HG02588 (cell line): ENCODE results near the gene ZMYND19.
"Not testable (repeated sequence)": the region's sequence is repeated elsewhere in the genome, so short reads cannot be mapped to it uniquely, and the experiment has no call there.

Experiments
- ATAC-seq: cut with Tn5 transposase; IDR thresholded peaks from one replicate; pipeline ENCODE4 v1.9.1; 2021; ENCODE audit warnings: mild to moderate bottlenecking, moderate library complexity; ENCODE audit not compliant: unreplicated experiment

The ZMYND19 gene

DNA sequence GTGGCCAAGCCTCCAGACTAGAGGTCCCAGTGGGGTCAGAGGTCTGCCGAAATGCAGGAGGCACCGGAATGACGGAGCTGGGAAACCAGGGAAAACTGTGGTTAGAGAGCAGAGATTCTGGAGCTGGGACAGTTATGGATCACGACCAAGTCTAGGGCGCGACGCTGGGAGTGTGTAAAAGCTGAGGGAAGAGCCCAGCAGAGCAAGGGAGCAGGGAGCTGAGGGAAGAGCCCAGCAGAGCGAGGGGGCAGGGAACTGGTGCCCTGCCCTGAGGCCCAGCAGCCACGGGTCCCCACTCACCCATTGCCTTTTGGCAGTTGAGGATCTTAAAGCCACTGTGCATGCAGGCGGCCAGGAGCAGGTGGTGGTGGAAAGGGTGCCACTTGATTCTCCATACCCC lies 26.2 kb downstream of the ZMYND19 start:
- ATAC-seq = no peak

DNA sequence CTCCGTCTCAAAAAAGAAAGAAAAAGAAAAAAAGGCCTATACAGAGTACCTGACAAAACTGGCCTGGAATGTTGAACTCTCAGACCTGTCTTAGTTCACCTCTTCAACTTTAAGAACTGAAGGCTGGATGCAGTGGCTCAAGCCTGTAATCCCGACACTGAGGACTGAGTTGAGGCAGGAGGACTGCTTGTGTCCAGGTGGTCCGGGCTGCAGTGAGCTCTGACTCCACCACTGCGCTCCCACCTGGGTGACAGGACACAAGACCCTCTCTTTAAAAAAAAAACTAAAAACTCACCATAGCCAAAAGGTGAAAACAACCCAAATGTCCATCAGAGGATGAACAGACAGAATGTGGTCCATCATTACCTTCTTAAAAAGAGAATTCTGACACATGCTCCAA lies 32.2 kb downstream of the ZMYND19 start:
- no peak for ATAC-seq

DNA sequence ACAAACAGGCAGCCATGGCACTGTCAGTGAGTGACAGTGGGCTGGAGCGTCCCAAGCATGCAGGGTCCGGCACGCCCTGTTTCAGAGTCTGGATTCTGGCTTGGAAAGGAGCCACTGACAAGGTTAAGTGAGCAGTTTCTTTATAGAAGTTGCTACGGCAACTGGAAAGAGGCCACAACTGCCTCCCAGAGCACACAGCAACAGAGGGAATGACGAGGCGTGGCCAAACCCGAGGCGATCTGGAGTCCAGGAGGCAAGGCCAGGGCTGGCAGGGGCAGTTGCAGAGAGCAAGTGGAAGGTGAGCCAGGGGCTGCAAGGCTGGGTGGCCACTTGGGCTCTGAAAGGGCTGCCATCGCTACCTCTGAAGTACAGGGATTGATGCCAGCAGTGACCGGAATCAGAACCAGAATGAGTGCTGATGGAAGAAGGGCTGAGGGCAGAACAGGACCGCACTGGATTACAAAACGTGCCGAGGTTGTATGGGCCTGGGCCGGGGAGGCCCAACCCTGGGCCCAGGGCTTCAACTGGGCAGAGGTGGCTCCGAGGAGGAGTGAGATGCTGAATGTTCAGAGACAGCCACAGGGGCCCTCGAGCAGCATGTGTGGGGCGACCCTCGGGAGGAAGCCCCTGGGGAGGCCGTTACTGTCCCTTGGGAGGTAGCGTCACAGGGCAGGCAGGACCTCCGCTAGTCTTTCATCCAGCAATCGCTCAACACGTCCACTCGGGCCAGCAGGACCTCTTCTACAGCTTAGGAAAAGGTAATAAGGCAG lies 34.1 kb downstream of the ZMYND19 start:
- ATAC-seq = no peak

DNA sequence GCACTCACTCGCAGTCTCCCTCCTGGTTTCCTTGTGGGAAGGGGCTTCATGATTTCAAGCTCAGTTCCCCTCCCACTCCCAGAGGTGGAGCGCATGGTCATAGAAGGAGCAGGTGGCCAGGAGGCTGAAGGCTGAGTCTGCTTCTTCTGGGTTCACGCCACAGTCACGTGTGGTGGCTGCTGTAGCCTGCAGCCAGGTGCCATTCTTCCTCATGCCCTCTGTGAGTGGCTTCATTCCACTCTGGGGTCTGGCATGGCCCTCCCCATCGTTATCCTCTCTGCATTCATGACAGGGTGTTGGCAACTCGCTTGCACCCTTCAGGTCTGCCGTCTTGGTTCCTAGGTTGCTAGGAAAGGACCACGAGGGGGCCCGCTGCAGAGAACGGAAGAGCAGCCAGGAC lies 35.1 kb downstream of the ZMYND19 start:
- no peak for ATAC-seq

DNA sequence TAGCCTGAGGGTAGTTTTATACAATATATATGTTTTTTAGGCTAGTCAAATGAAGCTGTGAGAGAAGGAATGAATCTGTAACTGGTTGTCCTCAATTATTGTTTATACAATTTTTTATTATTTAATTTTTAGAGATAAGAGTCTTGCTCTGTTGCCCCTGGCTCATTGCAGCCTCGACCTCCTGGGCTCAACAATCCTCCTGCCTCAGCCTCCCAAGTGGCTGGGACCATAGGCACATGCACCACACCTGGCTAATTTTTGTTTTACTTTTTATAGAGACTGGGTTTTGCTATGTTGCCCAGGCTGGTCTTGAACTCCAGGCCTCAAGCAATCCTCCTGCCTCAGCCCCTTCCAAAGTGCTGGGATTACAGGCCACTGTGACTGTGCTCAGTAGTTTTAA lies 36.0 kb downstream of the ZMYND19 start:
- no peak for ATAC-seq

DNA sequence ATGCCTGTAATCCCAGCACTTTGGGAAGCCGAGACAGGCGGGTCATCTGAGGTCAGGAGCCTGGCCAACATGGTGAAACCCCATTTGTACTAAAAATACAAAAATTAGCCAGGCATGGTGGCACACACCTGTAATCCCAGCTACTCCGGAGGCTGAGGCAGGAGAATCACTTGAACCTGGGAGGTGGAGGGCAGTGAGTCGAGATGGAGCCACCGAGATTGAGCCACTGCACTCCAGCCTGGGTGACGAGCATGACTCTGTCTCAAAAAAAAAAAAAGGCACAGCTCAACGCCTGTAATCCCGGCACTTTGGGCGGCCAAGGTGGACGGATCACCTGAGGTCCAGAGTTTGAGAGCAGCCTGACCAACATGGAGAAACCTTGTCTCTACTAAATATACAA lies 36.7 kb downstream of the ZMYND19 start:
- ATAC-seq = not testable (repeated sequence)

DNA sequence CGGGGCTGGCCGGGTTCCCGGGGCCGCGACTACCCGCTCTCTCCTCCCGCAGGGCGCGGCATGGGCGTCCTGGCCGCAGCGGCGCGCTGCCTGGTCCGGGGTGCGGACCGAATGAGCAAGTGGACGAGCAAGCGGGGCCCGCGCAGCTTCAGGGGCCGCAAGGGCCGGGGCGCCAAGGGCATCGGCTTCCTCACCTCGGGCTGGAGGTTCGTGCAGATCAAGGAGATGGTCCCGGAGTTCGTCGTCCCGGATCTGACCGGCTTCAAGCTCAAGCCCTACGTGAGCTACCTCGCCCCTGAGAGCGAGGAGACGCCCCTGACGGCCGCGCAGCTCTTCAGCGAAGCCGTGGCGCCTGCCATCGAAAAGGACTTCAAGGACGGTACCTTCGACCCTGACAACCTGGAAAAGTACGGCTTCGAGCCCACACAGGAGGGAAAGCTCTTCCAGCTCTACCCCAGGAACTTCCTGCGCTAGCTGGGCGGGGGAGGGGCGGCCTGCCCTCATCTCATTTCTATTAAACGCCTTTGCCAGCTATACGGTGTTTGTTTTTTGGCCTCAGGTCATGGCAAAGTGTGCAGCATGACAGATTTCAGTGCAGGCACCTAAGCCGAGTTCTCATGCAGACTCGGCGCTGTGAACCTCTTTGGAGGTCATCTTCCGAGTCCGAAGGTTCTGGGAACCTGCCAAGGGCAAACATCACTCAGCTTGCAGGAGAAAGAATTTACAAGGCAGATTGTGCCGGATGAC lies 38.1 kb downstream of the ZMYND19 start:
- no peak for ATAC-seq

DNA sequence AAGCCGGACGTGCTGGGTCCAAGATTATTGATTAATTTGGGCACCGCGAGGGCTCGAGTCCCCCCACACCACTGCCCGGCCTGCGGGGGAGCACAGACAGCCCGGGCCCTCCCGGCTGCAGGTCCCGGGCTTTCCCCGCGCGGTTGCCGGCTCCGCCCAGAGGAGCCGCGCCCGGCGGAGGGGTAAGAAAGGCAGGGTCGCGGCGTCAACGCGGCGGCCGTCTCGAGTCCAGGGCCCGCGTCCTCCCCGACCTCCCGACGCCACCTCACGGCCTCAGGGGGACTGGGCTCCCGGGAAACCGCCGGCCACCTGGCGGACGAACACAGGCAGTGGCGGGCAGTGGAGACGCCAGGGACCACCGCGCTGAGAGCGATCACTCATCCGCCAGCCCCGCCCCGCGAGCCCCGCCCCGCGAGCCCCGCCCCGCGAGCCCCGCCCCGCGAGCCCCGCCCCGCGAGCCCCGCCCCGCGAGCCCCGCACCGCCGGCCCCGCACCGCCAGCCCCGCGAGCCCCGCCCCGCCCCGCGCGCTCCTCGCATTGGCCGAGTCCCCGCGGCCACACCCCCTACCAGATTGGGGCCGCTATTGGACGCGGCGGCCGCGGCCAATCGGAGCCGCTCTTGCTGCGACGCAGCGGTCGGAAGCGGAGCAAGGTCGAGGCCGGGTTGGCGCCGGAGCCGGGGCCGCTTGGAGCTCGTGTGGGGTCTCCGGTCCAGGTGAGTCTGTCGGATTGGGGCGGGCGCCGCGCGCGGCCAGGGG lies 38.9 kb downstream of the ZMYND19 start, which contains the start of gene MRPL41:
Gene MRPL41, plus strand, starts transcription at position 616 of the 758 bp plus-strand sequence. CDS start 203 bp downstream, outside the sequence.
- ATAC-seq = peak; percentile 87

DNA sequence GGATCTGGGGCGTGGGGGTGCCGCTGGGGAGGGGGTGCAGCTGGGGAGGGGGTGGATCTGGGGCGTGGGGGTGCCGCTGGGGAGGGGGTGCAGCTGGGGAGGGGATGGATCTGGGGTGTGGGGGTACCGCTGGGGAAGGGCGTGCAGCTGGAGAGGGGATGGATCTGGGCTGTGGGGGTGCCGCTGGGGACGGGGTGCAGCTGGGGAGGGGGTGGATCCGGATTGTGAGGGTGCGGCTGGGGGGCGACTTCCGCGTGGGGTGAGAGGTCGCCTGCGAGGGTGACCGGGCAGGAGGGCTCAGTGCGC lies 39.4 kb downstream of the ZMYND19 start:
- ATAC-seq = not testable (repeated sequence)

DNA sequence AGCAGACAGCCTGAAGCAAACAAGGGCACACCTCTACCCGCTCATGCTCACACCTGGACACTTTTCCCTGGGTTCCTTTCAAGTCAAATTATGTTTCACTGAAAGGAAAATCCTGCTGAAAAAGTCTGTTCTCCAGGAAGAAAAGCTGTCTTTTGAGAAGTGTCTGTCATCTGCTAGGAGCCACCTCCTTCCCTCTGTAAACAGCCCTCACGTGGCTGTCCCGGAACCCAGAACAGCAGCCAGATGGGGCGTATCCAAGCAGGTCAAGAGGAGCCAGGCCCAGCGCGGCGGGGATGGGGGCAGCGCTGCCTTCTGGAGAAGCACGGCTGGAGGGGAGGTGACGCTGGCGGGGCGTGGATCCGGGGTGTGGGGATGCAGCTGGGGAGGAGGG lies 40.1 kb downstream of the ZMYND19 start, which contains the start of gene PNPLA7:
Gene PNPLA7, minus strand, starts transcription at position 172 of the 391 bp plus-strand sequence. CDS start 205 bp downstream, outside the sequence.
- no peak for ATAC-seq

DNA sequence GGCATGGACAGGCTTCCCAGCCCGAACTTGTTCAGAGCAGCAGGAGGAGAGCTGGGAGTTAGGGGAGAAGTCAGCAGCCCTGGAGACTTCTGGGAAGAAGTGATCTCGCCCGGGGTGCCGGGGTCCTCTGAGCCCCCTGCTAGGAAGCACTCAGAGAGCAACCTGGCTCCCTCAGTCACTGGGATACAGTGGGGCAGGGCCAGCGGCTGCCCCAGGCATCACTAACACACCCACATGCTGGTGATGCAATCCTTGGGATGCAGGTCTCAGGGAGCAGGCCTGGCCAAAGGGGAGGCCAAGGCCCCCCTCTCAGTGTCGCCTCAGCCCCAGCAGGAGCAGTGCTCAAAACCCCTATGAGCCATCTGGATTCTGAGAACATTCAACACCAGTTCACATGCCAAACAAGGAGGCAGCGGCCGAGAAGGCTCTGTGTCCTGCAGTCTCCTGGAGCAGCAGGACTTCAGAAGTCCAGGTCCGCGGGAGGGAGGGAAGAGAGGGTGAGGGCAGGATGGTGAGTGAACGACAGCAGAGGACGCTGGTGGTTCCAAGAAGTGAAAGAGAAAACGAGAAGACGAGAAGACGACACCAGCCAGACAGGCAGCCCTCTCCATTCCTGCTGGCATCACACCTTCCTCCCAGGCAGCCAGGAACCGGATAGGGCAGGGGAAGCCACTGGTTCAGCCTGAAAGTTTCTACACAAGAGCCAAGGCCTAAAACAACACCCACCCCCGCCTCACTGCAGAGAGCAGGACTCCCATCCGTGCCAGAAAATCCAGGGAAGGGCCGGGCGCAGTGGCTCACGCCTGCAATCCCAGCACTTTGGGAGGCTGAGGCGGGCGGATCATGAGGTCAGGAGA lies 42.4 kb downstream of the ZMYND19 start:
- ATAC-seq = no peak

DNA sequence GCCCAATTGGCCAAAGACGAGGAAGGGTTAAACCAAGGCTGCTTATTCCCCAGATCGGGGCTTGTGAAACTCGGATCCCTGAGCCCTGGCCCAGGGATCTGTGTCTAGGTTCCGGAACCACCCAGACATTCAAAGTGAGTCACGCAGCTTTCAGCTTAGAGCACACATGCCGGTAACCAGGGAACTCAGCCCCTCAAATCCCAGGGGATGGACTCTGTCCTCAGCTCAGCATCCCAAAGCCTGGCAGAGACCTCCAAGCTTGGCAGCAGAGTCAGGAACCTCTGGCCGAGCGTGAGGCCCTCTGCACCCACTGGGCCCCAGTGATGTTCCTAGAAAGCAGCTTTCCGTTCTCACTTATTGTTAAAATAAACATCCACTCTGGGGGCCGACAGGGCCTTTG lies 45.2 kb downstream of the ZMYND19 start:
- no peak for ATAC-seq

DNA sequence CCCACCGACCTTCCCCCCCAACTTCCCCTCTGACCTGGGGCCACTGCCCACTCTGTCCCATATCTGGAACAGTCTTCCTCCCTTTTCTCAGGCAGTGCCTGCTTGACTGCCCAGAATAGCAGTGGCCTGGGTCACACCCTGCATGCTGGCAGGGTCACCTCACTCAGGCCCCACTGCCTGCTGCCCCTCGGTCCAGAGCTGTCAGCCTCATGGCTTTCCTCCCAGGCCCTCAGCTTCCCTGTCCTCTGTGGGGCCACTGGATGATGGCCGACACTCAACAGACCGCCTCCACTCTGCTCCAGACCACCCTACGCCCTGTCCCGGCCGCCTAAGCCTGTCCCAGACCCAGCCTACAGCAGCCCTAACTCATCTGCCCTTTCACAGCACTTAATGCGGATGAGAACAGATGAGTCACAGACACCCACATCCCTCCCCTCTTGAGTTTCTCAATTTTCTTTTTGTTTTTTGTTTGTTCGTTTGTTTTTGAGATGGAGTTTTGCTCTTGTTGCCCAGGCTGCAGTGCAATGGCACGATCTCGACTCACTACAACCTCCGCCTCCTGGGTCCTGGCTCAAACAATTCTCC lies 46.0 kb downstream of the ZMYND19 start:
- no peak for ATAC-seq

DNA sequence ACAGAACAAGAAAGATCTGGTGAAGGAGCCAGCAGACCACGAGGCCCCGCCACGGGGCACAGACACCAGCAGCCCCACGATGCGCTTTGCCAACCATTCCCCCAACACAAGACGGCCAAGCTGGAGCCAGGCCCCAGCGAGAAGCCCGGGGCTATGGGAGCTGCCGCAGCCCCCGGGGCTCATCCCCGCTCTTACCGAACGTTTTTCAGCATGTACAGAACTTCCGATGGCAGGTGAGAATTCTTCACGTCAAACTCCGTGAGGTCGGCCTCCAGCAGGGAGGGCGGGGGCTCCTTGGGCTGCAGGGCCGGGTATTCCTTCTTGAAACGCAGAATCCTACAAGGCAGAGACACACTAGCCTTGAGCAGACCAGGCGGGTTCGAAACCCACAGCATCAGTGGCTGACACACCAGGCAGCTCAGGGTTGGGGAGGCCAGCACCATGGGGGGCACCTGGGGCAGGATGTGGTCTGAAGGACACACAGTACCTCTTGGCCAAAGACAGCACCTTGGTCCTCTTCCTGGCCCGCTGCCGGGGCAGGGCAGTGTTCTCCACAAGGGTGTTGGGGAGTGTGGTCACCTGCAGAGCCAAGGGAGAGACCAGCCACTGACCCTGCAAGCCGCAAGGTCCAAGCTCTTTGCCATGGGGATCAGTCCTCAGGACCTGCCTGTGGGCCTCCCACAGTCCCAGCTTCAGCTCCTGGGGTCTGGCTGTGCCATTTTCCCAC lies 46.9 kb downstream of the ZMYND19 start:
- ATAC-seq = no peak

DNA sequence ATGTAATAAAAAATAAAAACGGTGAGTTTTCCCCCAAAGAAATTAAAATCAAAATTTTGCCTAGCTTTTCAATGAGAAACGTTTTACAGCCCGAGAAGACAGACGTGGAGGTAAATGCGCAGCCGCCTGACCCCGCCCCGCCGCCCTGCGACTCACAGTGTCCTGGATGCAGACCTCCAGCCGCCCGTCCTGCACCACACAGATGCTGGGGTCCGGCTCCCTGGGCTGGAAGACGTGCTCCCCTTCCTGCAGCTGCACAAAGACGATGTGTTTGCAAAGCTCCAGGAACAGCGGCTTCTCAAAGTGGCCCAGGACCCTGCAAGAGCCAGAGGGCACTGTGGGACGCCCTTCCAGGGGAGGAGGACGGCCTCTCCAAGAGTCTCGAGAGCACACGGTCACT lies 47.8 kb downstream of the ZMYND19 start:
- no peak for ATAC-seq

DNA sequence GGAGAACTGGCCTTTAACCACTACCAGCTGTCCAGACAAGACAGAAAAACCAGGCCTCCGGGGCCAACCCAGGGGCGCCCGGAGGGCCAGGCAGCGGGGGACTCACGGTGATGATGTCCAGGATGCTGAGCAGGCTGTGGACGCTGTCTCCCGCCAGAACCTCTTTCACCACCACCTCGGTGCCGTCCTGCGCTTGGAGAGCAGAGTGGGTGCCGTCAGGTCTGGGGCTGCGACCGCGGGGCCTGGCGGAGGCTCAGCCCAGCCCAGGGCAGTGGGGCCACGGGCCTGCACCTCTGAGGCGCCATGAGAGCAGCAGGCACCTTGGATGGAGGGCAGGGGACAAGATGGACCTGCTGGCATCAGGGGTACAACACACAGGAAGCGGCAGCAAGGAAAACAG lies 49.8 kb downstream of the ZMYND19 start:
- no peak for ATAC-seq

DNA sequence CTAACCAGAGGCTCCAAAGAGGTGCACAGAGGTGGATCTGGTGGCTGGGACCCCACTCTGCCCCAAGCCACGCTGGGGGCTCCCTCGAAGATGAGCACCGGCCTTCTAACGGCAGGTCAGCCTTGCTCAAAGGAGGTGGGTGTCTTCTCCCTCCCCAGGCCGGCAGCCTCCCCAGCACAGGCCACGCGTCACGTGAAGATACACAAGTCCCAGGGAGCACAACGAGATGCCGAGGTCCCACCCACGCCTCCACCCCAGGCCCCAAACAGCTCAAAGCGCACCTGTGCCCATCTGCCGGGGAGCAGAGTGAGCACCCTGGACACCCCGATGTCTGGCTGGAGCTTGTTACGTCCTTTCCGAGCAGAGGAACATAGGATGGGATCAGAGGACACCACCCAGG lies 52.3 kb downstream of the ZMYND19 start:
- ATAC-seq = no peak

DNA sequence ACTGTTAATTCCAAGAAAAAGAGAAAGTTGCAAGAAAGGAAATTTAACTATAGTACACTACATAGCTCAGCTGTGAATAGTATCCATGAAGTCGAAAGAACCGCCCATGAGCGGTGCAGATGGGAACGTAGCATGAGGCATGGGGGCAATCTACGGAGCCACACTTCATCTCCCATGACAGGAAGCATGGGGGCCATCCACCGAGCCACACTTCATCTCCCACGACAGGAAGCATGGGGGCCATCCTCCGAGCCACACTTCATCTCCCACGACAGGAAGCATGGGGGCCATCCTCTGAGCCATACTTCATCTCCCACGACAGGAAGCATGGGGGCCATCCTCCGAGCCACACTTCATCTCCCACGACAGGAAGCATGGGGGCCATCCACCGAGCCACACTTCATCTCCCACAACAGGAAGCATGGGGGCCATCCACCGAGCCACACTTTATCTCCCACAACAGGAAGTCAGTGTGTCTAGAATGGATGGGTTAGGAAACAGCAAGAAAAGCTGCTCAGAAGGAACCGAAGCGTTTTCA lies 53.6 kb downstream of the ZMYND19 start:
- ATAC-seq = not testable (repeated sequence)

DNA sequence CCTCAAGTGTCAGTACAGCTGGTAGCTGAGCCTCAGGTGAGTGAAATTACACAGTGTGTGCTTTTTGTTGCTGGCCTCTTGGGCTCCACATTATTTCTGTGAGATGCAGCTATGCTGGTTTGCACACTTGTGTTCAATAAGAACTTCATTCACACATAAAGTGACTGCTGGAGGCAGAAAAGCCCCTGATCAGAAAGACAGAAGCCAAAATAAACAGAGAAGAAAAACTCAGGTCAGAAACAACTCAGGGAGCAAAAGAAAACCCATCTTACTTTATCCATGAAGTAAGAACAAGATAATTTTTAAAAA lies 55.2 kb downstream of the ZMYND19 start:
- no peak for ATAC-seq
